HG02798 (cell line): Measurements from ENCODE around the gene BABAM2.
"Not testable (repeated sequence)": the region's sequence is repeated elsewhere in the genome, so short reads cannot be mapped to it uniquely, and the experiment has no call there.

ENCODE experiments used
- ATAC-seq: cut with Tn5 transposase; IDR thresholded peaks from one replicate; pipeline ENCODE4 v1.9.1; 2021; ENCODE audit warnings: mild to moderate bottlenecking; ENCODE audit not compliant: unreplicated experiment, poor library complexity

The BABAM2 gene

DNA sequence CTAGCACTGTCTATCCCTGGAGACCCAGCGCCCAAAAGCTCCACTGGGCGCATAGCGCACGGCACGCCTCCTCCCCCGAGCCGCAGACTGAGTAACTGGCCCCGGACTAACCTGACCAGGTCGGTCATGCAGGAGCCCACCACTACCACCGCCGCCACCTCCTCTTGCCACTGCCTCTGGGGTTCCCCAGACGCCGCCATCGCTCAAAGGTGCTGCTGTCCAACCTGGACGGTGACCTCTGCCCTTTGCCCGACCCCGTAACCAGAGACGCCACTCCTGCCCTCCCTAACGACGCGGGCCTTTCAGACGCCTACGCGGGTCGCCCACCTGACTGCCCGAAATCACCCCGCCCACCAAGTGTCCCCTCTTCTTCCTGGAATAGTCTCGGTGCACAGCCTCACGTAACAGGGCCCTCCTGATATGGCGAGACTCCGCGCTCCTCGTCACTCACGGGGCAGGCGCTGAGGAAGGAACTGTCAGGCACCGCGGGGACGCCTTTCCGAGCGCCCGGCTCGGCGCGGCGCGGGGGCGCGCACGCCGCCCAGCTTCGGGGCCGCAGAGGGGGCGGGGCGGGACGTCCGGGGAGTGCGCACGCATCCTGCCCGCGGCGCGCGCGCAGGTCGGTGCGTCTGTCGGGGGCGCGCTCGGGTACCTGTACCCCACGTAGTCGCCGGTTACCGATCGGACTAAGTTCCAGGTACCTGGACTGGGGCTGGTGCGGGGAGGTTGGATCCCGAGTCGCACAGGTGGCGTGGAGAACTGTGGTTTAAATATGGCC lies at the start of gene BABAM2, which contains the start of gene RBKS:
Gene BABAM2, plus strand, starts transcription at position 584 of the 778 bp plus-strand sequence. CDS start 3,828 bp downstream, outside the sequence.
Gene RBKS, minus strand, starts transcription at position 242 of the 778 bp plus-strand sequence. Its CDS starts 42 bp downstream, at position 200.
- peak; percentile 82 for ATAC-seq

GRCh38 chr2:27842894-27843293 lies 47.6 kb upstream of the BABAM2 start:
- no peak for ATAC-seq

DNA sequence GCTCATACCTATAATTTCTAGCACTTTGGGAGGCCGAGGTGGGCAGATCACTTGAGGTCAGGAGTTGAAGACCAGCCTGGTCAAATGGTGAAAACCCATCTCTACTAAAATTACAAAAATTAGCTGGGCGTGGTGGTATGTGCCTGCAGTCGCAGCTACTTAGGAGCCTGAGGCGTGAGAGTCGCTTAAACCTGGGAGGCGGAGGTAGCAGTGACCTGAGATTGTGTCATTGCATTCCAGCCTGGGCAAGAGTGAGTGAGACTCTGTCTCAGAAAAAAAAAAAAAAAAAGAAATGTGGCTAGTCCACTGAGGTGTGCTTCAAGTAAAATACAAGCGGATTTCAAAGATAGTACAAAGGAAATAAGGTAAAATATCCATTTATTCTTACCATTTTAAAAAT lies 46.5 kb upstream of the BABAM2 start:
- ATAC-seq: no peak

GRCh38 chr2:27844821-27845255 lies 45.7 kb upstream of the BABAM2 start:
- no peak for ATAC-seq

GRCh38 chr2:27847333-27847732 lies 43.2 kb upstream of the BABAM2 start:
- no peak for ATAC-seq

DNA sequence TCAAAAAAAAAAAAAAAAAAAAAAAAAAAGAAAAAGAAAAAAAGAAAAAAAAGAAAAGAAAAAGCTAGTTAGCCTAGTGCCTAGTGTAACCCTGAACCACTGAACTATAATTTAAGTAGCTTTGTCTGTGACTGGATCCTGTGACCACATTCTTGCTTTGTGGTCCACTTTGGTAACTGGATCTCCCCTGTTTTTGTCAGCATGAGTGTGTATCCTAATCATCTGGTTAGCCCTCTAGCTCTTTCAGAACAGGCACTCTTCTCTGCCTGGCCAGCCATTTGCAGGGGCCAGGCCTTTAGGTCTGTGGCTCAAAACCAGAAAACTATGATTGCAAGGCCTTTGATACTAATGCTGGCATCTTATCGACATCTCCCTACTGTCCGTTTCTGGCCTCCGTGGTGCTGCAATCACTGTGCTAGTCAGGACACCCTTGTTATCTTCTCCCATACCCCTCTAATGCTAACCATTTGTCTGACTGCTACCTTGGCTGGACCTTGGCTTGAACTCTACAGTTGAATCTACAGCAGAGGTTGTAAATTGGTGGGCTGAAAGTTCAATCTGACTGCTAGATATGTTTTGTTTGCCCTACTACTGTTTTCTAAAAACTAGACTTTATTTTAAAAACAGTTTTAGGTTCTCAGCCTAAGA lies 40.8 kb upstream of the BABAM2 start:
- ATAC-seq: no peak

- ATAC-seq: no peak
These were observed 37.8 kb upstream of the BABAM2 start for GRCh38 chr2:27852691-27853090.

DNA sequence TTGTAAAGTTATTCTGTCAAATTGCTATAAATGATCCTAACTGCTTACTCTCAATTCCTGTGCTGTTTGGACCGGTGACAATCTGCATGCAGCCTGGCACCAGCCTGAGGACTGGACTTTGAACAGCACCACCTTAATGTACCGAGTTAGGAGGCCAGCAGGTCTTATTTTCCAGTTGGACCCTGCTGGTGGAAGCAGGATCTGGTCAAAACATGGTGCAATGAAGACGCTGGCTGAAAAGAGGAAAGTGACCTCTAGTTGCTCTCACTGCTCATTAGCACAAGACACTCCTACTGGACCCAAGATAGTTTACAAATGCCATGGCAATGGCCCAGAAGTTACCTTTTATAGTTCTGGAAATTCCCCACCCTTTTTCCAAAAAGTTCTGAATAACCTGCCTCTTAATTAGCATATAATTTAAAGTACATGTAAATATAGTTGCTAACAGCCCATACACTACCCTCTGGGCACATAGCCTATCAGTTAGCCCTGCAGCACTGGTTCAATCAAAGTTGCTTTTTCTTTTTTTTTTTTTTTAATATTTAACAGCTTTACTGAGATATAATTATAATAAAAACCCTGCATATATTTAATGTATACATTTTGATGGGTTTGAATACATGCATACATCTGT lies 36.2 kb upstream of the BABAM2 start:
- ATAC-seq: no peak

DNA sequence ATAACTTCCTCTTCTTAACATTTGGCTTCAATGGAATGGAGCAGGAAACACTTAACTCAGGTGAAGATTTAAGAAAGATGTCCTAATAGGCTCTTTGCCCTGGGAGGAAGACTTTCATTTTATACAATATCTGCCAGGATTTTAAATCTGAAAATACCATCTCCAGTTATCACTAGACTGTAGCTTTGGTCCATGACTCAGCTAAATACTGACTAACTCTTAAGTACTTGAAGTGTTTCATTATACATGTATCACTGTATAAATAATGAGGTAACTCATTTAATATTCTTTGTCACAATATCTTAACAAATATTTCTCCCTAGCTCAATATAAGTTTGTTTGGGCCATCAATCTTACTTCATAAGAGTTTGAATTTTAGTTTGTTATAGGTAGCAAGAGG lies 35.1 kb upstream of the BABAM2 start:
- ATAC-seq: no peak

- no peak for ATAC-seq
These were observed 34.1 kb upstream of the BABAM2 start for GRCh38 chr2:27856386-27856785.

DNA sequence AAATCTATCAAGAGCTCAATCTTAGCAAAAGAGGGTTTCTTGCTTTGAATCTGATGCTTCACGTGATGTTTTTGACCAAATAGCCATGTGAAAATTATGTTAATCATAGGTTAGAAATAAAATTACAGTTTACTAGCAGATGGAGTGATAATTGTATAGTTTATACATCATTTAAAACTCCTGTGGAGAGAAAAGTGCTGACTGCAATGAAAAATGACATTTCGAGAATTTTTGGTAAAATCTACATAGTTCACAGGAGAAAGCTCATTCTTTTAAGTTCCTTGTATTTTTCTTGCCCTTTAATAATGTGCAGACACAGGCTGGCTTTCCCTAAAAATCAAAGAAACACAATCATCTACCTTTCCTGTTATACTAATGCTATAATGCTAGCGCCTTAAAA lies 33.6 kb upstream of the BABAM2 start:
- no peak for ATAC-seq

DNA sequence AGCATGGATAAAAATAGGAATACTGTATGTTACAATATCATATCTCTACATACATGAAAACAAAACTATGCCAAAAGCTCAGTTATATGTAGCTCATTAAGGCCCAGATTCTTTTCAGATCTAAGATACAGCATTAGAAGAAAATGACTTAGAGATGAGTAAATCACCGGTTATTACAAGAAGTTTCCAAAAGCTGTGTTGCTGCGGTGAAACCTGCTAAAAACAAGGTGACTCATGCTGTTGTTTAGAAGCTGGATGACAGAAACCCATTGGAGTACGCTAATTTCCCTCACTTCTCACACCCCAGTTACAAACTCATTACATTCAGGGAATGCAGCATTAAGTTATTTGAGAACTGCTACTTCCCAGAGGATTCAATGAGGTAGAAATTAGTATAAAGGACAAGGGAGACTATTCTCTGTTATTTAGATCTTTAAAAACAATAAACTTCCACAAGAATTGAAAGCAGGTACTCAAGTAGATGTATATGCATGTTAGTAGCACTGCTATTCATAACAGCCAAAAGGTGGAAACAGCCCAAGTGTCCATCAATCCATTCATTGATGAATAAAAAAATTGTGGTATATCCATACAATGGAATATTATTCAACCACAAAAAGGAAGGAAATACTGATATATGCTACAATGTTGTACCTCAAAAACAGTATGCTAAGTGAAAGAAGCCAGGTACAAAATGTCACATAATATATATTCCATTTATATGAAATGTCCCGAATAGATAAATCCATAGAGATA lies 32.9 kb upstream of the BABAM2 start:
- no peak for ATAC-seq

- ATAC-seq: no peak
These were observed 30.4 kb upstream of the BABAM2 start for GRCh38 chr2:27860111-27860510.

GRCh38 chr2:27863146-27863545 lies 27.4 kb upstream of the BABAM2 start:
- no peak for ATAC-seq

- ATAC-seq: not testable (repeated sequence)
These were observed 26.6 kb upstream of the BABAM2 start for GRCh38 chr2:27863955-27864354.

DNA sequence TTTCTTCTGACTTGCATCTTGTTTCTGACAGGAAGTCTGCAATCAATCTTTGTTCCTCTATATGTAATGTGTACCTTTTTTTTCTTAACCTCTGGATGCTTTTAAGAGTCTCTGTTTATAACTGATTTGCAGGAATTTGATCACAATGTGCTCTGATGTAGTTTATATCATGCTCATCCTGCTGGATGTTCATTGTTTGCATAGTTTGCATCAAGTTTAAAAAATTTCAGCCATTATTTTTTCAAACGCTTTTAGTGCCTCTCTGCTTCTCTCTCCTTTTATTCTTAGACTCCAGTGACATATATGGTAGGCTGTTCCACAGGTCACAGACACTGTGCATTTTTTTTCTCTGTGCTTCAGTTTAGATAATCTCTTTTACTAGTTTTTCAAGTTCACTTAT lies 24.3 kb upstream of the BABAM2 start:
- ATAC-seq: no peak

DNA sequence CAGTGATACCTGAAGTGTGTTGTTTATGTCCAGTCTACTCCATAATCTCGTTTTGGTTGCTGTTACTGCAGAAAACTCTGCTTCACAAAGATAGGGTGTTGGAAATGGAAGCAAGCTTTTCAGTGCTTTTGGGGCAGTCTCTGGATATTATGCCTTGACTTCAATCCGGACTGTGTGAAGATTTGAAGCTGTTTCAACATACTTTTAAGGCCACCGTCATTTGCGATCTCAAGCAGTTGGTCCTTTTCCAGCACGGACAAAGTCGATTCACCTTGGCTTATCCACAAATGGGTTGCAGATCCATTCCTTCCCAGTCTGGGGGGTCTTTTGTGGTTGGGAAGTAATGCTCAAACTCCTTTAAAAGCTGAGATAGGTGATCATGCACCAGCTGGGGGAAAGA lies 20.8 kb upstream of the BABAM2 start:
- ATAC-seq: no peak

DNA sequence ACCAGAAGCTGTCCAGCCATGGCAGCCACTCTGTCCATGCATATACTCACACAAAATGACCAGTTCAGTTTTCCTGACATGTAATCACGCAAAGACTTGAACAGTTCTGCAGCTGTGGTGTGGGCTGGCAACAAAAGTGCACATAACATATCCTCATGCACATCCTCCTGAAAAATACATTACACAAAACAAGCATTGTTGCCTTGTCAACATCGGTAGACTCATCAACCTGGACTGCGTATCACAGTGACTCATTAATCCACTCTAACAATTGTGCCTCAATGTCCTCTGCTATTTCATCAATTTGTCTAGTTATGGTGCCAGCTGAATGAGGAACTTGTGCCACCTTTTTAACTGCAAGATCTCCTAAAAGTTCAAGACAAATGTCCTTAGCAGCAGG lies 19.8 kb upstream of the BABAM2 start:
- ATAC-seq: no peak

DNA sequence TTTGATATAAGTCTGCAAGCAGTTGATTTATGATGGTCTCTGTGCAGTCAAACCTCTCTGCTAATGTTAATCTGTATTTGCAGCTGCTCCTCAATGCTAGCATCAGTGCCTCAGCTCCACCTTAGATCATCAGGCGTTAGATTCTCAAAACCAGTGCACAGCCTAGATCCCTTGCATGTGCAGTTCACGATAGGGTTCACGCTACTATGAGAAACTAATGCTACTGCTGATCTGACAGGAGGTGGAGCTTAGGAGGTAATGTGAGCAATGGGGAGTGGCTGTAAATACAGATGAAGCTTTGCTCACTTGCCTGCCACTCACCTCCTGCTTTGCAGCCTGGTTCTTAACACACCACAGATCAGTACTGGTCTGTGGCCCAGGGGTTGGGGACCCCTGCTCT lies 18.7 kb upstream of the BABAM2 start:
- ATAC-seq: no peak

- no peak for ATAC-seq
These were observed 17.4 kb upstream of the BABAM2 start for GRCh38 chr2:27873091-27873490.
